GM10248 (cell line): ENCODE results near the gene TSSK1B.

Experiments
- CTCF ChIA-PET: fragments of 300-600 bp; sonication (Branson Sonifier 250); formaldehyde crosslinking; extraction: SDS; loops from one replicate; lab custom pipeline; 2021; ENCODE audit warnings: antibody characterized with exemption; lab: Yijun Ruan, JAX
- POLR2A ChIA-PET: fragments of 350-650 bp; sonication (Branson Sonifier 250); formaldehyde crosslinking; extraction: SDS; loops from one replicate; lab custom pipeline; 2020; ENCODE audit warnings: antibody characterized with exemption; lab: Yijun Ruan, JAX
- DNase-seq: peaks from one replicate; pipeline ENCODE4 v3.0.0; 2012; ENCODE audit errors: extremely low spot score
- TF ChIP-seq, protein P1 (sequence below): IDR thresholded peaks from 2 replicates; pipeline ENCODE4 v1.5.1; 2012; ENCODE audit warnings: mild to moderate bottlenecking, low read depth; ENCODE audit errors: extremely low read depth, missing control alignments, control extremely low read depth

The TSSK1B gene

DNA sequence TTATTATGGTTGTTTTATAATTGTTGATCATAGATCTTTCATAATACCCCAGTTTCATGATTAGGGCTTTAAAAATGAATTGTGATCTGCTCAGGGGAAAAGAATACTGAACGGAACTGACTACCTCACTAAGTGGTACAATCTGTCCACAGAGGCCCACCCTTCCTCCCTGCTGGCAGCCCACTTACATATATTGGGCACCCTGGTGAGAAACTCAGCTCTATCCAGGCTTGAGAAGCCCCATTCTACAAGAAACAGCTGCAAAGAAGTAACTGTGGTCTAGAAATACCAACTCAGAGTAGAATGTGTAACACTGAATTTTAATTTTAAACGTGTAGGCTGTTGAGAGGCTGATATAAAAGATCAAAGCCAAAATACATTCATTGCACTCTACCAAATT lies 46.9 kb downstream of the TSSK1B start:
- TF ChIP-seq, protein P1, sequence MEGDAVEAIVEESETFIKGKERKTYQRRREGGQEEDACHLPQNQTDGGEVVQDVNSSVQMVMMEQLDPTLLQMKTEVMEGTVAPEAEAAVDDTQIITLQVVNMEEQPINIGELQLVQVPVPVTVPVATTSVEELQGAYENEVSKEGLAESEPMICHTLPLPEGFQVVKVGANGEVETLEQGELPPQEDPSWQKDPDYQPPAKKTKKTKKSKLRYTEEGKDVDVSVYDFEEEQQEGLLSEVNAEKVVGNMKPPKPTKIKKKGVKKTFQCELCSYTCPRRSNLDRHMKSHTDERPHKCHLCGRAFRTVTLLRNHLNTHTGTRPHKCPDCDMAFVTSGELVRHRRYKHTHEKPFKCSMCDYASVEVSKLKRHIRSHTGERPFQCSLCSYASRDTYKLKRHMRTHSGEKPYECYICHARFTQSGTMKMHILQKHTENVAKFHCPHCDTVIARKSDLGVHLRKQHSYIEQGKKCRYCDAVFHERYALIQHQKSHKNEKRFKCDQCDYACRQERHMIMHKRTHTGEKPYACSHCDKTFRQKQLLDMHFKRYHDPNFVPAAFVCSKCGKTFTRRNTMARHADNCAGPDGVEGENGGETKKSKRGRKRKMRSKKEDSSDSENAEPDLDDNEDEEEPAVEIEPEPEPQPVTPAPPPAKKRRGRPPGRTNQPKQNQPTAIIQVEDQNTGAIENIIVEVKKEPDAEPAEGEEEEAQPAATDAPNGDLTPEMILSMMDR: no peak
- CTCF ChIA-PET: interaction anchor here (4.8 kb wide), 1 partner anchor 9 kb away, joined by 26 read pairs; no protein-coding TSS in a partner anchor
- POLR2A ChIA-PET: no interaction called here
- DNase-seq: no peak

DNA sequence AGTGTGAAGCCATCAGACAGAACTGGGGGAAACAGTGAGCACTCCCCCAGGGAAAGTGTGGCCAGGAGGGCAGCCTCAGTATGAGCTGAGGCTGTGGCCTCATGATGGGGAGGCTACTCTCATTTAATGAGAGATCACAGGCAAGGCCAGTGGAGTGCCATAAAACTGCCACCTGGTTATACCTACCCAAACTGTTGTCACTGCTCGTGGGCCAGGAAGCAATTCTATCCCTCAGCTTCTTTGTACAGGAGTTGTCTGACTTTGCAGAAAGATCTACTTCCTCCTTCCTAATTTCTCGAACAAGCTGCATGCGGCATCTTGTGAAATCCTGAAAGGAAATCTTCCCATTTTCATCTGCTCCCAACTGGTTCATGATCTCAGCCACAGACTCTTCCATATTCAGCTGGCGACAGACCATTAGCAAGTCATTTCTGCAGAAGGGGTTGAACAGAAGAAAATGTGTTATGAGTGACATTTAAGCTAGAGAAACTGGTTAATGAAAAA lies 50.0 kb downstream of the TSSK1B start:
- POLR2A ChIA-PET: no interaction called here
- TF ChIP-seq, protein P1: no peak
- CTCF ChIA-PET: interaction anchor here (1.0 to 1.6 kb wide), 4 partner anchors 11 to 227 kb away, joined by 3 to 8 read pairs (median 4); no protein-coding TSS in a partner anchor
- no peak for DNase-seq

DNA sequence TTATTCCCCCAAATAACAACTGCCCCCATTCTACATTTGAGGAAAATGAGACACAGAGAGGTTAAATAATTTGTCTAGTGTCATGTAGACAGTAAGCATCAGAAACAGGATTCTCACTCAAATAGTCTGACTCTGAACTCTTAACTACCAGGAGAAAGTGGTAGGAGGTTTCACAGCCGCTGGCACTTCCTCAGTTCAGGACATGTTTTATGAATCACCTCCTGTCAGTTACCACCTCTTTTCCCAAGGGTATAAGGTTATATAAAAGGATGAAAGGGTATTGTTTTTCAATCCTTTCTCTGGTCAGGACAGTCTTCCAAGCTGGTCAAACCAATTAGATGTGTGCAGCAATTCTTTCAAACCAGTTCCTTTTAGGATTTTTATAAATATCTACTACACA lies 52.1 kb downstream of the TSSK1B start:
- no peak for DNase-seq
- ChIA-PET POLR2A (no interaction called here), CTCF (interaction anchor here (1.0 to 5.4 kb wide), 4 partner anchors 14 to 229 kb away, joined by 3 to 84 read pairs (median 5); no protein-coding TSS in a partner anchor)
- TF ChIP-seq, protein P1: no peak
